Activated naive CD4-positive, alpha-beta T cell treated with anti-CD3 and anti-CD28 coated beads, Interleukin-2, amount 50 U/mL, for 72 hours (primary cell): Measurements from ENCODE around the gene YWHAQ. TPM values are rescaled to one million over a fixed set of nuclear protein-coding genes. Genes with fewer than 3 reads are reported as not detected.
"Not testable (repeated sequence)": the region's sequence is repeated elsewhere in the genome, so short reads cannot be mapped to it uniquely, and the experiment has no call there.

ENCODE experiments used
- ATAC-seq, 2 donors: fragments of 150-1000 bp; cut with Tn5 transposase; 2 replicates each; pipeline ENCODE4 v1.10.0; 2021; ENCODE audit warnings: mild to moderate bottlenecking in 2 of 2, moderate library complexity in 2 of 2
- DNase-seq, 2 donors: peaks; one replicate each; pipeline ENCODE4 v3.0.0; 2021 to 2022; ENCODE audit warnings: low spot score in 2 of 2
- H3K27ac Mint-ChIP-seq, 2 donors: one replicate each; pipeline ENCODE4 v1.8.0; 2022; ENCODE audit warnings: mild to moderate bottlenecking in 2 of 2, mixed read lengths in 2 of 2
- H3K36me3 Mint-ChIP-seq, 2 donors: one replicate each; pipeline ENCODE4 v1.8.0; 2022; ENCODE audit warnings: mixed read lengths in 2 of 2
- H3K9me3 Mint-ChIP-seq, 2 donors: one replicate each; pipeline ENCODE4 v1.8.0; 2022; ENCODE audit warnings: mixed read lengths in 2 of 2
- total RNA-seq, 2 donors: library from RNA; stranded (reverse); gene quantifications; one replicate each; pipeline ENCODE4 v1.2.3, GENCODE V29; 2022

YWHAQ gene
- total RNA-seq, 2 donors from 2014 or later, result 225 to 256 TPM

GRCh38 chr2:9555297-9556120 is 75.3 kb downstream of the YWHAQ start, which contains the start of gene ADAM17:
TSS of gene ADAM17 (minus strand) at chr2:9555830. CDS start at chr2:9555605, 225 bp downstream.
- ATAC-seq (peak; percentile 86 to 92), DNase-seq (peak; percentile 86 to 94)
- Mint-ChIP-seq H3K27ac (peak within 1 kb of the TSS; percentile 96 to 98), H3K9me3 (no peaks in the 10 kb centered on the region), H3K36me3 (peaks cover 13 to 15% of the 10 kb centered on the region in 2 donors)

- ATAC-seq, result no peak
Observed at GRCh38 chr2:9554921-9555296, 75.9 kb downstream of the YWHAQ start.

GRCh38 chr2:9552219-9553178 is 78.3 kb downstream of the YWHAQ start:
- DNase-seq, result no peak
- H3K27ac Mint-ChIP-seq, result peak overlapping the region; percentile 2 to 78
- peaks cover 8 to 15% of the 10 kb centered on the region in 2 donors for H3K36me3 Mint-ChIP-seq
- peak; percentile 9 to 61 for ATAC-seq
- H3K9me3 Mint-ChIP-seq, result no peaks in the 10 kb centered on the region

More at GRCh38 chr2:9554921-9555296, 75.9 kb downstream of the YWHAQ start:
- Mint-ChIP-seq H3K9me3 (no peaks in the 10 kb centered on the region), H3K27ac (peak overlapping the region; percentile 96 to 98), H3K36me3 (peaks cover 13 to 15% of the 10 kb centered on the region in 2 donors)
- peak in 1 of 2 donors; percentile 17 for DNase-seq

GRCh38 chr2:9550859-9551391 is 79.9 kb downstream of the YWHAQ start:
- DNase-seq, H3K9me3 Mint-ChIP-seq, H3K27ac Mint-ChIP-seq, ATAC-seq: not testable (repeated sequence)
- H3K36me3 Mint-ChIP-seq, result peaks cover 1 to 12% of the 10 kb centered on the region in 2 donors

GRCh38 chr2:9549420-9549819 is 81.4 kb downstream of the YWHAQ start:
- no peaks in the 10 kb centered on the region for H3K36me3 Mint-ChIP-seq
- DNase-seq, result no peak
- peak overlapping the region; percentile 44 to 77 for H3K27ac Mint-ChIP-seq

GRCh38 chr2:9548506-9548905 is 82.3 kb downstream of the YWHAQ start:
- peak overlapping the region; percentile 4 to 59 for H3K27ac Mint-ChIP-seq

More at GRCh38 chr2:9549420-9549819, 81.4 kb downstream of the YWHAQ start:
- ATAC-seq, result no peak
- no peaks in the 10 kb centered on the region for H3K9me3 Mint-ChIP-seq

GRCh38 chr2:9547262-9547991 is 83.4 kb downstream of the YWHAQ start:
- H3K27ac Mint-ChIP-seq, result peak overlapping the region in 1 of 2 donors; percentile 59
- ATAC-seq (no peak), DNase-seq (no peak)
- H3K9me3 Mint-ChIP-seq, result no peaks in the 10 kb centered on the region
- no peaks in the 10 kb centered on the region for H3K36me3 Mint-ChIP-seq

More at GRCh38 chr2:9548506-9548905, 82.3 kb downstream of the YWHAQ start:
- peak; percentile 58 to 75 for ATAC-seq
- Mint-ChIP-seq H3K9me3 (no peaks in the 10 kb centered on the region), H3K36me3 (no peaks in the 10 kb centered on the region)
- no peak for DNase-seq

- no peak overlapping the region for H3K27ac Mint-ChIP-seq
- no peaks in the 10 kb centered on the region for H3K36me3 Mint-ChIP-seq
- no peak for ATAC-seq
- no peaks in the 10 kb centered on the region for H3K9me3 Mint-ChIP-seq
- no peak for DNase-seq
Observed at GRCh38 chr2:9545502-9545901, 85.3 kb downstream of the YWHAQ start.

- Mint-ChIP-seq H3K36me3 (no peaks in the 10 kb centered on the region), H3K27ac (no peak overlapping the region), H3K9me3 (no peaks in the 10 kb centered on the region)
- DNase-seq, result no peak
- no peak for ATAC-seq
Observed at GRCh38 chr2:9543557-9543956, 87.2 kb downstream of the YWHAQ start.

GRCh38 chr2:9539531-9539930 is 91.3 kb downstream of the YWHAQ start:
- Mint-ChIP-seq H3K27ac (no peak overlapping the region), H3K9me3 (no peaks in the 10 kb centered on the region), H3K36me3 (no peaks in the 10 kb centered on the region)
- ATAC-seq (no peak), DNase-seq (no peak)

GRCh38 chr2:9538000-9538507 is 92.7 kb downstream of the YWHAQ start:
- H3K27ac Mint-ChIP-seq, result no peak overlapping the region
- H3K36me3 Mint-ChIP-seq, result no peaks in the 10 kb centered on the region
- DNase-seq, result no peak
- no peaks in the 10 kb centered on the region for H3K9me3 Mint-ChIP-seq
- ATAC-seq, result peak in 1 of 2 donors; percentile 29

GRCh38 chr2:9536504-9536903 is 94.3 kb downstream of the YWHAQ start:
- ATAC-seq (no peak), DNase-seq (no peak)
- H3K36me3 Mint-ChIP-seq, result no peaks in the 10 kb centered on the region
- no peak overlapping the region for H3K27ac Mint-ChIP-seq
- H3K9me3 Mint-ChIP-seq, result no peaks in the 10 kb centered on the region

- Mint-ChIP-seq H3K9me3 (no peaks in the 10 kb centered on the region), H3K27ac (no peak overlapping the region), H3K36me3 (no peaks in the 10 kb centered on the region)
- ATAC-seq, result no peak
- no peak for DNase-seq
Observed at GRCh38 chr2:9535177-9535576, 95.6 kb downstream of the YWHAQ start.
